GM12878 (cell line): ENCODE results near the gene SEC16A. TPM values are rescaled to one million over a fixed set of nuclear protein-coding genes. Genes with fewer than 3 reads are reported as not detected.

Experiments
- ATF3 ChIP-seq: IDR thresholded peaks from 2 replicates; pipeline ENCODE4 v1.6.1; 2011; ENCODE audit warnings: low read depth, mild to moderate bottlenecking, low read length, moderate library complexity, borderline replicate concordance; ENCODE audit errors: extremely low read depth
- BCLAF1 ChIP-seq: fragments of 450-650 bp; IDR thresholded peaks from 2 replicates; pipeline ENCODE4 v1.6.1; 2017; ENCODE audit warnings: antibody characterized with exemption, mild to moderate bottlenecking, moderate library complexity
- CHD1 ChIP-seq: IDR thresholded peaks from 2 replicates; pipeline ENCODE4 v1.6.1; 2012; ENCODE audit warnings: low read depth, low read length, improper control_type of control experiment
- E2F4 ChIP-seq: IDR thresholded peaks from 2 replicates; pipeline ENCODE4 v1.6.1; 2012; ENCODE audit warnings: low read depth, low read length, improper control_type of control experiment
- ELK1 ChIP-seq: IDR thresholded peaks from 2 replicates; pipeline ENCODE4 v1.6.1; 2012; ENCODE audit warnings: low read depth, low read length, improper control_type of control experiment
- HDAC2 ChIP-seq: fragments of 200-600 bp; sonication (generic); IDR thresholded peaks from 2 replicates; pipeline ENCODE4 v1.6.1; 2017
- IKZF1 ChIP-seq: fragments of 450-650 bp; conservative IDR thresholded peaks from 2 replicates; pipeline ENCODE4 v1.6.1; 2017; ENCODE audit warnings: antibody characterized with exemption, mild to moderate bottlenecking
- IRF4 ChIP-seq: IDR thresholded peaks from 2 replicates; pipeline ENCODE4 v1.6.1; 2011; ENCODE audit warnings: low read depth, low read length
- LARP7 ChIP-seq: fragments of 450-650 bp; IDR thresholded peaks from 2 replicates; pipeline ENCODE4 v1.6.1; 2017; ENCODE audit warnings: mild to moderate bottlenecking
- MAX ChIP-seq: IDR thresholded peaks from 2 replicates; pipeline ENCODE4 v1.6.1; 2012; ENCODE audit warnings: low read depth, low read length, improper control_type of control experiment
- MYB ChIP-seq: fragments of 150-350 bp; IDR thresholded peaks from 2 replicates; pipeline ENCODE4 v1.6.1; 2014; ENCODE audit warnings: mild to moderate bottlenecking, low read depth, low read length, borderline replicate concordance
- NFXL1 ChIP-seq: fragments of 450-650 bp; IDR thresholded peaks from 2 replicates; pipeline ENCODE4 v1.6.1; 2017; ENCODE audit warnings: antibody characterized with exemption, mild to moderate bottlenecking, borderline replicate concordance
- POLR2A ChIP-seq: IDR thresholded peaks from 2 replicates; pipeline ENCODE4 v1.6.1; 2011; ENCODE audit warnings: low read depth, mild to moderate bottlenecking, low read length
- RELA ChIP-seq: fragments of 450-650 bp; IDR thresholded peaks from 2 replicates; pipeline ENCODE4 v1.8.0; 2014; ENCODE audit warnings: borderline replicate concordance; ENCODE audit not compliant: partially characterized antibody
- SP1 ChIP-seq: IDR thresholded peaks from one replicate; pipeline ENCODE4 v1.6.1; 2011; ENCODE audit warnings: low read depth, low read length
- SRF ChIP-seq, 2 experiments: IDR thresholded peaks; 2 replicates each; pipeline ENCODE4 v1.6.1; 2011; ENCODE audit warnings: low read depth in 2 of 2, low read length in 2 of 2, mild to moderate bottlenecking in 1 of 2, moderate library complexity in 1 of 2
- STAT1 ChIP-seq: fragments of 450-650 bp; conservative IDR thresholded peaks from 2 replicates; pipeline ENCODE4 v1.6.1; 2014; ENCODE audit warnings: antibody characterized with exemption, mild to moderate bottlenecking
- TAF1 ChIP-seq: IDR thresholded peaks from 2 replicates; pipeline ENCODE4 v1.6.1; 2011; ENCODE audit warnings: mild to moderate bottlenecking, low read depth, low read length, borderline replicate concordance
- YY1 ChIP-seq: IDR thresholded peaks from 2 replicates; pipeline ENCODE4 v1.6.1; 2011; ENCODE audit warnings: low read depth, mild to moderate bottlenecking, low read length
- ZNF207 ChIP-seq: fragments of 450-650 bp; IDR thresholded peaks from 2 replicates; pipeline ENCODE4 v1.6.1; 2014; ENCODE audit warnings: antibody characterized with exemption, mild to moderate bottlenecking, borderline replicate concordance
- ZNF384 ChIP-seq: IDR thresholded peaks from 2 replicates; pipeline ENCODE4 v1.6.1; 2012; ENCODE audit warnings: low read depth, mild to moderate bottlenecking, low read length, improper control_type of control experiment, borderline replicate concordance
- polyA plus RNA-seq, 11 experiments: library from polyadenylated mRNA; depleted of rRNA in 4 of 11; unstranded in 6 of 11; stranded (reverse) in 5 of 11; fragments of >200 nt; fragmentation: Nextera tagmentation in 4 of 11; fragmentation: Illumina TruSeq in 1 of 11; extraction: Ambion mirVana in 4 of 11; extraction: Trizol in 1 of 11; gene quantifications; 1 replicate in 1 of 11; 2 replicates in 10 of 11; pipeline versions ENCODE4 v1.2.1 to v1.2.3, GENCODE V29; 2011 to 2016; ENCODE audit warnings: inconsistent platforms in 2 of 11, missing spikeins in 2 of 11, low read depth in 1 of 11
- total RNA-seq, 4 experiments: library from RNA; depleted of rRNA in 3 of 4; stranded (reverse); fragments of >200 nt in 3 of 4; fragmentation: Illumina TruSeq in 1 of 4; extraction: Trizol in 1 of 4; gene quantifications; 2 replicates each; pipeline versions ENCODE4 v1.2.1 to v1.2.3, GENCODE V29; 2013 to 2021

SEC16A gene
- total and polyA plus RNA-seq, 10 of the 15 experiments (the other 5 are each of a cell fraction or from before 2014, with no cell fraction given), result 9.9 to 59.1 (median 21.7) TPM

- TF ChIP-seq ELK1, result peak; percentile 66; the same call in 1 of the 2 replicates
- TF ChIP-seq LARP7, result peak; percentile 93
- no peak for TF ChIP-seq MYB
- TF ChIP-seq POLR2A, result peak; percentile 97
- TF ChIP-seq SRF (IDR thresholded peaks at IDR 0.05; ENCODE audit: low read depth in 2 of 2, low read length in 2 of 2), result peak; percentile 76 to 87
- peak; percentile 91 for TF ChIP-seq SP1
- TF ChIP-seq NFXL1, result 0 out of 2 replicates have a peak, but pooled peaks have one; percentile 56
- 0 out of 2 replicates have a peak, but pooled peaks have one; percentile 42 for TF ChIP-seq BCLAF1
- TF ChIP-seq IKZF1, result peak; percentile 62
- peak; percentile 90 for TF ChIP-seq TAF1
- TF ChIP-seq RELA, result peak; percentile 68
- no peak for TF ChIP-seq E2F4
- no peak for TF ChIP-seq CHD1
- no peak for TF ChIP-seq IRF4
- peak; percentile 98 for TF ChIP-seq YY1
- TF ChIP-seq ZNF207, result 0 out of 2 replicates have a peak, but pooled peaks have one; percentile 67
- TF ChIP-seq ZNF384, result no peak
- no peak for TF ChIP-seq HDAC2
- 0 out of 2 replicates have a peak, but pooled peaks have one; percentile 21 for TF ChIP-seq MAX
- peak; percentile 72; the same call in 1 of the 2 replicates for TF ChIP-seq STAT1
- TF ChIP-seq ATF3, result peak; percentile 49; the same call in 1 of the 2 replicates
These were observed at the start of gene SEC16A (continued) for GRCh38 chr9:136482793-136483588.
